Uterus (tissue), 4 donors: Measurements from ENCODE around the gene HLA-B. TPM values are rescaled to one million over a fixed set of nuclear protein-coding genes. Genes with fewer than 3 reads are reported as not detected.

Experiments
- DNase-seq, 2 donors: peaks; one replicate each; pipeline ENCODE4 v3.0.0-alpha.2; 2019 to 2020
- H3K27ac ChIP-seq, 2 donors: fragments of 200-600 bp; sonication (generic); 1 replicate in 1 of 2; 2 replicates in 1 of 2; pipeline ENCODE4 v1.5.1; 2016 to 2018
- H3K27me3 ChIP-seq, 2 donors: fragments of 200-600 bp; sonication (generic); one replicate each; pipeline ENCODE4 v1.5.1; 2018 to 2019; ENCODE audit warnings: control low read depth in 1 of 2
- H3K36me3 ChIP-seq, 2 donors: fragments of 200-600 bp; sonication (generic); one replicate each; pipeline ENCODE4 v1.5.1; 2019; ENCODE audit warnings: control low read depth in 1 of 2
- H3K4me1 ChIP-seq, 2 donors: fragments of 200-600 bp; sonication (generic); one replicate each; pipeline ENCODE4 v1.5.1; 2018 to 2019; ENCODE audit warnings: control low read depth in 1 of 2
- H3K4me3 ChIP-seq, 2 donors: fragments of 200-600 bp; sonication (generic); 1 replicate in 1 of 2; 2 replicates in 1 of 2; pipeline ENCODE4 v1.5.1; 2018 to 2019; ENCODE audit warnings: mild to moderate bottlenecking in 1 of 2
- H3K9me3 ChIP-seq, 2 donors: fragments of 200-600 bp; sonication (generic); one replicate each; pipeline ENCODE4 v1.5.1; 2019; ENCODE audit warnings: control low read depth in 1 of 2
- CTCF ChIP-seq, 4 experiments: fragments of 200-600 bp in 2 of 4; fragments of 450-650 bp in 2 of 4; sonication (generic) in 2 of 4; IDR thresholded peaks; one replicate each; pipeline ENCODE4 v1.5.1; 2016 to 2019; ENCODE audit warnings: antibody characterized with exemption in 4 of 4, mild to moderate bottlenecking in 2 of 4, moderate library complexity in 1 of 4
- POLR2A ChIP-seq, 2 donors: fragments of 450-650 bp; IDR thresholded peaks; one replicate each; pipeline ENCODE4 v1.6.1; 2016; ENCODE audit warnings: antibody characterized with exemption in 2 of 2, mild to moderate bottlenecking in 1 of 2, moderate library complexity in 1 of 2
- intact Hi-C: fragments of 100-400 bp; cut with DNase I; formaldehyde crosslinking; loops from one replicate; pipeline ENCODE4 v1.15.1; 2023; ENCODE audit warnings: low total_unique reads
- total RNA-seq, 4 donors: library from RNA; depleted of rRNA in 3 of 4; stranded (reverse); fragments of >200 nt in 3 of 4; gene quantifications; one replicate each; pipeline versions ENCODE4 v1.1.0 to v1.2.4, GENCODE V29; 2014 to 2023
- donor health status: DM: yes; HTN: yes; CAD: no.

HLA-B gene
- total RNA-seq, 4 donors from 2014 or later, result 134 to 1,272 (median 737) TPM

DNA sequence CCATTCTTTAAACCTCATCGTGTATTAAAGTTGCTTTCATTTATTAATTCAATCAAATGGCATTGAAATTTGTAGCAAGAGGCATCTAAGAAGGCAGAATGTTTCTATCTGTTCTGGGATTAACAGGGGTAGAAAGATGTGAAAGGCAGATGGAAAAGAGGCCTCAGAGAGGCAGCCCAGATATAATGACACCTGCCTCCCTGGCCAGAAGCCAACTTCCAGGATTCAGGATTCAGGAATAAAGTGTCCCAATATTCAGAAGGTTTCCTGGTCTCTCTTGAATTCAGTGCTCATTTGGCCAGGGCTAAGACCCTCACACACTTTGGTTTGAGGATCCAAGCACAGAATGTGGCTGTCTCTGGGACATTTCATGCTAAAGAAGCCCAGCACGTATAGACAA is 39.9 kb downstream of the HLA-B start:
- Histone ChIP-seq H3K9me3 (no peaks in the 10 kb centered on the region), H3K27ac (no peak overlapping the region), H3K36me3 (no peaks in the 10 kb centered on the region), H3K4me1 (no peaks in the 10 kb centered on the region), H3K4me3 (no peak overlapping the region), H3K27me3 (no peaks in the 10 kb centered on the region)
- no peak for DNase-seq
- TF ChIP-seq CTCF (IDR thresholded peaks at IDR 0.05) (no peak), POLR2A (IDR thresholded peaks at IDR 0.05) (no peak)
- intact Hi-C loops, result no loop called here

- H3K27me3 ChIP-seq, result no peaks in the 10 kb centered on the region
- intact Hi-C loops, result no loop called here
- no peak overlapping the region for H3K4me3 ChIP-seq
- TF ChIP-seq CTCF (IDR thresholded peaks at IDR 0.05), result no peak
- TF ChIP-seq POLR2A (IDR thresholded peaks at IDR 0.05), result no peak
- no peak for DNase-seq
- H3K27ac ChIP-seq, result no peak overlapping the region
- no peaks in the 10 kb centered on the region for H3K4me1 ChIP-seq
- H3K36me3 ChIP-seq, result no peaks in the 10 kb centered on the region
- no peaks in the 10 kb centered on the region for H3K9me3 ChIP-seq
These were observed 47.3 kb downstream of the HLA-B start for GRCh38 chr6:31309641-31310040.

- TF ChIP-seq CTCF (IDR thresholded peaks at IDR 0.05), result no peak
- TF ChIP-seq POLR2A (IDR thresholded peaks at IDR 0.05), result no peak
- intact Hi-C loops, result no loop called here
- Histone ChIP-seq H3K36me3 (no peaks in the 10 kb centered on the region), H3K4me3 (no peak overlapping the region), H3K27me3 (no peaks in the 10 kb centered on the region), H3K9me3 (no peaks in the 10 kb centered on the region), H3K4me1 (no peaks in the 10 kb centered on the region), H3K27ac (no peak overlapping the region)
- DNase-seq, result no peak
These were observed 48.2 kb downstream of the HLA-B start for GRCh38 chr6:31308845-31309175.

- Histone ChIP-seq H3K27me3 (no peaks in the 10 kb centered on the region), H3K9me3 (no peaks in the 10 kb centered on the region), H3K27ac (no peak overlapping the region), H3K36me3 (no peaks in the 10 kb centered on the region), H3K4me1 (no peaks in the 10 kb centered on the region), H3K4me3 (peak overlapping the region in 1 of 2 donors; percentile 13)
- no peak for DNase-seq
- no peak for TF ChIP-seq POLR2A (IDR thresholded peaks at IDR 0.05)
- TF ChIP-seq CTCF (IDR thresholded peaks at IDR 0.05), result no peak
- intact Hi-C loops, result no loop called here
These were observed 48.7 kb downstream of the HLA-B start for GRCh38 chr6:31308050-31308844.

DNA sequence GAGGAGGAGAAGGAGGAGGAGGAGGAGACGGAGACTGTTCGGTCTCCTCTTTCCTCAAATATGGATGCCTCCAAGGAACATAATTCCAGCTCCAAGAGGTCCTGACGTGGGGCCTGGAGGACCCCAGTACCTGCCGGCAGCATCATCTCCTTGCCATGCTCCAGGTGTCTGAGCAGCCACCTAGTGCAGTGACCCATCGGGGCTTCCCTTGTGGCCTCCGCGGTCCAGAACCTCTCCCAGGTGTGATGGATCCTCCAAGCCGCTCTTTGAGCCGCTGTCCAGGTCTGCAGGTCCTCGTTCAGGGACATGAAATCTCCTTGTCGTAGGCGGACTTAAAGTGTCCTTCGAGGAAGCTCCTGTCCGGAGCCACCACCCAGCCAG is 49.3 kb downstream of the HLA-B start:
- no peak overlapping the region for H3K27ac ChIP-seq
- H3K27me3 ChIP-seq, result no peaks in the 10 kb centered on the region
- no peaks in the 10 kb centered on the region for H3K4me1 ChIP-seq
- no peak for DNase-seq
- H3K4me3 ChIP-seq, result no peak overlapping the region
- no peaks in the 10 kb centered on the region for H3K36me3 ChIP-seq
- intact Hi-C loops, result no loop called here
- TF ChIP-seq CTCF (IDR thresholded peaks at IDR 0.05) (no peak), POLR2A (IDR thresholded peaks at IDR 0.05) (no peak)
- H3K9me3 ChIP-seq, result no peaks in the 10 kb centered on the region
